Keratinocyte (primary cell): Measurements from ENCODE around the gene PCDH9.

Experiments used
- CTCF ChIP-seq, 3 experiments: IDR thresholded peaks in 1 of 3; conservative IDR thresholded peaks in 1 of 3; optimal IDR thresholded peaks in 1 of 3; 2 replicates in 2 of 3; 3 replicates in 1 of 3; pipeline versions ENCODE3 to v1.5.1; 2011; ENCODE audit warnings: low read length in 3 of 3, mild to moderate bottlenecking in 3 of 3, moderate library complexity in 2 of 3, control low read depth in 1 of 3, inconsistent platforms in 1 of 3; ENCODE audit not compliant: insufficient read depth in 2 of 3; ENCODE audit errors: extremely low read depth in 1 of 3
- EZH2 ChIP-seq: IDR thresholded peaks from one replicate; pipeline ENCODE4 v1.6.1; 2012; ENCODE audit warnings: inconsistent platforms, mild to moderate bottlenecking, low read length, moderate library complexity

GRCh38 chr13:66829803-66830202 lies 400.3 kb downstream of the PCDH9 start:
- TF ChIP-seq CTCF (optimal IDR thresholded peaks at IDR 0.05 in 1 of 3, IDR thresholded peaks at IDR 0.05 in 1 of 3, conservative IDR thresholded peaks at IDR 0.05 in 1 of 3; ENCODE audit: extremely low read depth in 1 of 3, insufficient read depth in 2 of 3, low read length in 3 of 3) (no peak), EZH2 (no peak)
